KMS-11 (cell line): ENCODE measurements around the gene B3GNT3.
"Not testable (repeated sequence)": the region's sequence is repeated elsewhere in the genome, so short reads cannot be mapped to it uniquely, and the experiment has no call there.

Experiments
- H2AFZ ChIP-seq: fragments of 200-600 bp; sonication (generic); 2 replicates; pipeline ENCODE4 v1.6.1; 2016; ENCODE audit warnings: antibody characterized with exemption, mixed run types, low read depth
- H3K27ac ChIP-seq: fragments of 200-600 bp; sonication (generic); 2 replicates; pipeline ENCODE4 v1.6.1; 2016; ENCODE audit warnings: mild to moderate bottlenecking, mixed run types
- H3K27me3 ChIP-seq: fragments of 200-600 bp; sonication (generic); 2 replicates; pipeline ENCODE4 v1.6.1; 2017; ENCODE audit warnings: mild to moderate bottlenecking, low read depth, mixed run types, moderate library complexity; ENCODE audit not compliant: insufficient read depth
- H3K36me3 ChIP-seq: fragments of 200-600 bp; sonication (generic); 2 replicates; pipeline ENCODE4 v1.6.1; 2017; ENCODE audit warnings: mild to moderate bottlenecking, mixed run types; ENCODE audit not compliant: insufficient read depth
- H3K4me1 ChIP-seq: fragments of 200-600 bp; sonication (generic); 2 replicates; pipeline ENCODE4 v1.6.1; 2016; ENCODE audit warnings: mild to moderate bottlenecking, low read depth, mixed run types; ENCODE audit not compliant: poor library complexity, severe bottlenecking
- H3K4me2 ChIP-seq: fragments of 200-600 bp; sonication (generic); 2 replicates; pipeline ENCODE4 v1.7.0; 2016; ENCODE audit warnings: mild to moderate bottlenecking, mixed run types
- H3K4me3 ChIP-seq: fragments of 200-600 bp; sonication (generic); IDR thresholded peaks from 2 replicates; pipeline ENCODE4 v1.6.1; 2017; ENCODE audit warnings: low read depth, low read length, mixed read lengths; ENCODE audit not compliant: insufficient read depth
- H3K79me2 ChIP-seq: fragments of 200-600 bp; sonication (generic); 2 replicates; pipeline ENCODE4 v1.6.1; 2016; ENCODE audit warnings: low read depth, mixed run types; ENCODE audit not compliant: insufficient read depth
- H3K9ac ChIP-seq: fragments of 200-600 bp; sonication (generic); 2 replicates; pipeline ENCODE4 v1.6.1; 2016; ENCODE audit warnings: mild to moderate bottlenecking, mixed run types
- H4K20me1 ChIP-seq: fragments of 200-600 bp; sonication (generic); 2 replicates; pipeline ENCODE4 v1.6.1; 2016; ENCODE audit warnings: mild to moderate bottlenecking, mixed run types; ENCODE audit not compliant: insufficient read depth
- TF ChIP-seq, protein P1 (sequence below): fragments of 200-600 bp; sonication (generic); conservative IDR thresholded peaks from 2 replicates; pipeline ENCODE4 v1.6.1; 2017; ENCODE audit warnings: low read depth, mild to moderate bottlenecking, antibody characterized with exemption, low read length, moderate library complexity, mixed read lengths

The B3GNT3 gene

DNA sequence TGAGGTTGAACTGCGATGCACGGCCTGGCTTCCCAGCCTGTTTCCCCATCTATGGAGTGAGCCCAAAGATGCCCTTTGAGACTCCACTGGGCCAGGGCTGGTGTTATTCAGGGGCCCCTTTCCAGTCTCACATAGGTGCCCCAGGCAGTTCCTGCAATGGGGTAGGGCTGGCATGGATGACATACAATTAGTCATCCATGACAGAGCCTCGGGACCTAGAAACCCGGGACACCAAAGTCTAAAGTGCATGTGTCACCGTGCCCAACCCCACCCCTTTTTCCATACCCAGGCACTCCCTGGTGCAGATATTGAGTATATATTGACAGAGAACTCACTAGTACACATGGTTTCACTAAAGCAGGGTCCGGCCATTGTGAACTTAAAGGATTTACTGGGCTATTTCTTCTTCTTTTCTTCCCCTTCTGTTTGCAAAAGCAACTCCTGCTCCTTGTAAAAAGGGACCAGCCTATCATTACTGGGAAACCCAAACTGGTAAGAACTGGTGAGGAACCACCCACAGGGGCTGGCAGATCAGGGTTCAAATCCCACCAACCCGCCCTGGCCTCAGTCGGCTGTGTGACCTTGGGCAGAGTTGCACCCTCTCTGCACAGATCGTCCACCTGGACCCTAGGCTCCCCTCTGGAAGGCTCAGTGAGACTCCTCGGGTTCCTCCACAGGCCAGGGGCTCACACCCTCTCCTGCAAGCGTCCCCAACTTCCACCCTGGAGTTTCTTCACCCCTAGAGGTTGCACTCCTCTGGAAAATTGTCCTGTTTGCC lies 2.7 kb downstream of the B3GNT3 start:
- H3K27ac ChIP-seq, result no peak overlapping the region
- peaks cover 56% of the 10 kb centered on the region for H3K27me3 ChIP-seq
- no peak overlapping the region for H3K4me3 ChIP-seq
- H3K79me2 ChIP-seq, result no peaks in the 10 kb centered on the region
- no peaks in the 10 kb centered on the region for H3K36me3 ChIP-seq
- no peak overlapping the region for H3K9ac ChIP-seq
- H2AFZ ChIP-seq, result no peak overlapping the region
- H3K4me2 ChIP-seq, result no peak overlapping the region
- H3K4me1 ChIP-seq, result no peaks in the 10 kb centered on the region
- H4K20me1 ChIP-seq, result no peaks in the 10 kb centered on the region
- TF ChIP-seq, protein P1, sequence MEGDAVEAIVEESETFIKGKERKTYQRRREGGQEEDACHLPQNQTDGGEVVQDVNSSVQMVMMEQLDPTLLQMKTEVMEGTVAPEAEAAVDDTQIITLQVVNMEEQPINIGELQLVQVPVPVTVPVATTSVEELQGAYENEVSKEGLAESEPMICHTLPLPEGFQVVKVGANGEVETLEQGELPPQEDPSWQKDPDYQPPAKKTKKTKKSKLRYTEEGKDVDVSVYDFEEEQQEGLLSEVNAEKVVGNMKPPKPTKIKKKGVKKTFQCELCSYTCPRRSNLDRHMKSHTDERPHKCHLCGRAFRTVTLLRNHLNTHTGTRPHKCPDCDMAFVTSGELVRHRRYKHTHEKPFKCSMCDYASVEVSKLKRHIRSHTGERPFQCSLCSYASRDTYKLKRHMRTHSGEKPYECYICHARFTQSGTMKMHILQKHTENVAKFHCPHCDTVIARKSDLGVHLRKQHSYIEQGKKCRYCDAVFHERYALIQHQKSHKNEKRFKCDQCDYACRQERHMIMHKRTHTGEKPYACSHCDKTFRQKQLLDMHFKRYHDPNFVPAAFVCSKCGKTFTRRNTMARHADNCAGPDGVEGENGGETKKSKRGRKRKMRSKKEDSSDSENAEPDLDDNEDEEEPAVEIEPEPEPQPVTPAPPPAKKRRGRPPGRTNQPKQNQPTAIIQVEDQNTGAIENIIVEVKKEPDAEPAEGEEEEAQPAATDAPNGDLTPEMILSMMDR, result no peak

DNA sequence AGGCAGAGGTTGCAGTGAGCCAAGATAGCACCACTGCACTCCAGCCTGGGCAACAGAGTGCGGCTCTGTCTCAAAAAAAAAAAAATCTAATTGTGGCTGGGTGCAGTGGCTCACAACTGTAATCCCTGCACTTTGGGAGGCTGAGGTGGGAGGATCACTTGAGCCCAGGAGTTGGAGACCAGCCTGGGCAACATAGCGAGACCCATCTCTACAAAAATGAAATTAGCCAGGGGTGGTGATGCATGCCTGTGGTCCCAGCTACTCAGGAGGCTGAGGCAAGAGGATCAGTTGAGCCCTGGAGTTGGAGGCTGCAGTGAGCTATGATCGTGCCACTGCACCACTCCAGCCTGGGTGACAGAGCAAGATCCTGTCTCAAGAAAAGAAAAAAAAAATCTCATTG lies 3.7 kb downstream of the B3GNT3 start:
- peaks cover 64% of the 10 kb centered on the region for H3K27me3 ChIP-seq
- not testable (repeated sequence) for H3K9ac ChIP-seq, H3K4me1 ChIP-seq, H4K20me1 ChIP-seq, H3K4me2 ChIP-seq, H3K4me3 ChIP-seq, H3K36me3 ChIP-seq, H3K79me2 ChIP-seq, H2AFZ ChIP-seq, H3K27ac ChIP-seq

DNA sequence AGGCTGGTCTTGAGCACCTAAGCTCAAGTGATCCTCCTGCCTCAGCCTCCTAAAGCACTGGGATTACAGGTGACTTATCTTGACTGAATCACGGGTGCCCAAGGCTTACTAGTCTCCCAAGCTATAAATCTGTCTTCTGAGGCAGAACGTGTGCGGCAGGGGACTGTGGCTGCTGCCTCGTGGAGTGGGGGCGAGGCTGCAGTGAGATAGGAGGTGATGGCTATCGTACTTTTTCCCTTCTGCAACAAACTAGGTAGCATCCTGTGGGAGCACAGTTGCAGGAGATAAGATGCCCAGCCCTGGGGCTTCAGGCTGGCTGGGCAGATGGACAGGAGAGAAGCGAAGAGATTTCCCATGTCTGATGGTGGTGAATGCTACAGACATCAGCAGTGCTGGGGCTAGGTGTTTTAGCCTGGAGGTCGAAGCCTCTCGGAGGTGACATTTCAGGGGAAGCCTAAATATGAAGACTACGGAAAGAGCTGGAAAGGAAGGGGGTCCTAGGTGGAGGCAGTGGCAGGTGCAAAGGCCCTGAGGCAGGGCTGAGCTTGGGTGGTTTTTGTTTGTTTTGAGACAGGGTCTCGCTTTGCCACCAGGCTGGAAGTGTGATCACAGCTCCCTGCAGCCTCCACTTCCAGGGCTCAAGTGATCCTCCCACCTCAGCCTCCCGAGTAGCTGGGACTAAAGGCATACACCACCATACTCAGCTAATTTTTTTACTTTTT lies 7.4 kb downstream of the B3GNT3 start:
- no peak overlapping the region for H2AFZ ChIP-seq
- no peaks in the 10 kb centered on the region for H3K36me3 ChIP-seq
- H3K79me2 ChIP-seq, result no peaks in the 10 kb centered on the region
- H4K20me1 ChIP-seq, result no peaks in the 10 kb centered on the region
- H3K27me3 ChIP-seq, result peaks cover 61% of the 10 kb centered on the region
- no peaks in the 10 kb centered on the region for H3K4me1 ChIP-seq
- no peak overlapping the region for H3K27ac ChIP-seq
- TF ChIP-seq, protein P1, result no peak
- no peak overlapping the region for H3K9ac ChIP-seq
- no peak overlapping the region for H3K4me2 ChIP-seq
- no peak overlapping the region for H3K4me3 ChIP-seq

DNA sequence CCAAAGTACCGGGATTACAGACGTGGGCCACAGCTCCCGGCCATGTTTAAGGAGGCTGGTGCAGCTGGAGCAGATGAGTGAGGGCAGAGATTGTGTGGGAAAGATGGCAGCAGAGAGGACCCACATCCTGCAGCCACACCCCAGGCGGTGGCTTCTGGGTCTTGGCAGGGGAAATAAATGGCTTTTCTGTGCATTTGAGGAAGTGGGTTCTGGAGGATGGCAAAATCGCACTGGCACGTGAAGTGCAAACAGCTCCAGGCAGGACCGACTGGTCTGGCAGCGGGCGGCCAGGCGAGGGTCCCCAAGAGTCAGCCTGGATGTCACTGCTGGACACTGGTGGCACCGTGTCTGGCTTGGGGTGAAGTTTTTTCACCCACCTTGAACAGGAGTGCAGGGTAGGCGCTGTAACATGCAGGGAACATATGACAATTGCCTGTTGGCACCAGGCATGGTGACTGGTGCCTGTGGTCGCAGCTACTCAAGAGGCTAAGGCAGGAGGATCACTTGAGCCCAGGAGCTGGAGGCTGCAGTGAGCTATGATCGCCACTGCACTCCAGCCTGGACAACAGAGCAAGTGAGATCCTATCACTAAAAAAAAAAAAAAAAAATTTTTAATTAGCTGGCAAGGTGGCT lies 8.4 kb downstream of the B3GNT3 start:
- Histone ChIP-seq H3K4me3 (no peak overlapping the region), H3K4me1 (no peaks in the 10 kb centered on the region), H3K36me3 (no peaks in the 10 kb centered on the region), H4K20me1 (no peaks in the 10 kb centered on the region), H3K27me3 (peaks cover 58% of the 10 kb centered on the region), H3K4me2 (no peak overlapping the region), H3K9ac (no peak overlapping the region), H2AFZ (no peak overlapping the region), H3K27ac (no peak overlapping the region), H3K79me2 (no peaks in the 10 kb centered on the region)
- TF ChIP-seq, protein P1, result no peak
